ENCODE results near the gene AKR1C1.

DNA sequence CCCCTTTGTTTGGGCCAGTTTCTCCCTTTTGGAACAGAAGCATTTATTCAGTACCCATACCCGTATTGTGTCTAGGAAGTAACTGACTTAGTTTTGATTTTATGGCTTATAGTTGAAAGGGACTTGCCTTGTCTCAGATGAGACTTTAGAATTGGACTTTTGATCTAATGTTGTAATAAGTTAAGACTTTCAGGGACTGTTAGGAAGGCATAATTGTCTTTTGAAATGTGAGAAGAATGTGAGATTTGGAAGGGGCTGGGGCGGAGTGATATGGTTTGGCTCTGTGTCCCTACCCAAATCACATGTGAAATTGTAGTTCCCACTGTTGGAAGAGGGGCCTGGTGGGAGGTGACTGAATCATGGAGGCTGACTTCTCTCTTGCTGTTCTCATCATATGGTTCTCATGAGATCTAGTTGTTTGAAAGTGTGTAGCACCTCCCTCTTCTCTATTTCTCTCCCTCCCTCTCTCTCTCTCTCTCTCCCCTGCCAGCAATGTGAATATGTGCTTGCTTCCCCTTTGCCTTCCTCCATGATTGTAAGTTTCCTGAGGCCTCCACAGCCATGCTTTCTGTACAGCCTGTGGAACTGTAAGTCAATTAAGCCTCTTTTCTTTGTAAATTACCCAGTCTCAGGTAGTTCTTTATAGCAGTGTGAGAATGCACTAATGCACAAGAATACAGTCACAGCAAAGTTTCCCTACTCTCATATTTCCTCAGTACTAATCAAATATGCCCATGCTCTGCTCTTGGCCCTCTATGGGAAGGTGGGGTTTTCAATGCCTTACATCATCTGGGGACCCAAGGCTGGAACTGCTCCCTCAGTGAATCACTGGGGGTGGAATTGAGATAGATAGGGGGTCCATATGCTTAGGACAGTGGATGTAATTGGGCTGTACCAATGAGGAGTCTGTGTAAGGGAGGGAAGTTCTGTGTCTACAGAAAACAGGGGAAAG lies 17.2 kb upstream of the AKR1C1 start:
- TF ChIP-seq FOXP1 (CRISPR knock-in tag; IDR thresholded peaks at IDR 0.05; ENCODE audit: borderline replicate concordance) (no peak), SP1 (CRISPR knock-in tag; conservative IDR thresholded peaks at IDR 0.05) (no peak), NFE2L1 (CRISPR knock-in tag; IDR thresholded peaks at IDR 0.05) (no peak), KAT7 (CRISPR knock-in tag; IDR thresholded peaks at IDR 0.05; ENCODE audit: borderline replicate concordance) (no peak), OVOL2 (CRISPR knock-in tag; IDR thresholded peaks at IDR 0.05; ENCODE audit: borderline replicate concordance) (no peak), JUN (CRISPR knock-in tag; IDR thresholded peaks at IDR 0.05) (no peak)
- TF ChIP-seq, protein P1, sequence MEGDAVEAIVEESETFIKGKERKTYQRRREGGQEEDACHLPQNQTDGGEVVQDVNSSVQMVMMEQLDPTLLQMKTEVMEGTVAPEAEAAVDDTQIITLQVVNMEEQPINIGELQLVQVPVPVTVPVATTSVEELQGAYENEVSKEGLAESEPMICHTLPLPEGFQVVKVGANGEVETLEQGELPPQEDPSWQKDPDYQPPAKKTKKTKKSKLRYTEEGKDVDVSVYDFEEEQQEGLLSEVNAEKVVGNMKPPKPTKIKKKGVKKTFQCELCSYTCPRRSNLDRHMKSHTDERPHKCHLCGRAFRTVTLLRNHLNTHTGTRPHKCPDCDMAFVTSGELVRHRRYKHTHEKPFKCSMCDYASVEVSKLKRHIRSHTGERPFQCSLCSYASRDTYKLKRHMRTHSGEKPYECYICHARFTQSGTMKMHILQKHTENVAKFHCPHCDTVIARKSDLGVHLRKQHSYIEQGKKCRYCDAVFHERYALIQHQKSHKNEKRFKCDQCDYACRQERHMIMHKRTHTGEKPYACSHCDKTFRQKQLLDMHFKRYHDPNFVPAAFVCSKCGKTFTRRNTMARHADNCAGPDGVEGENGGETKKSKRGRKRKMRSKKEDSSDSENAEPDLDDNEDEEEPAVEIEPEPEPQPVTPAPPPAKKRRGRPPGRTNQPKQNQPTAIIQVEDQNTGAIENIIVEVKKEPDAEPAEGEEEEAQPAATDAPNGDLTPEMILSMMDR (IDR thresholded peaks at IDR 0.05) = no peak
- TF ChIP-seq, protein P2, sequence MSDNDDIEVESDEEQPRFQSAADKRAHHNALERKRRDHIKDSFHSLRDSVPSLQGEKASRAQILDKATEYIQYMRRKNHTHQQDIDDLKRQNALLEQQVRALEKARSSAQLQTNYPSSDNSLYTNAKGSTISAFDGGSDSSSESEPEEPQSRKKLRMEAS (CRISPR knock-in tag; IDR thresholded peaks at IDR 0.05) = no peak
- TF ChIP-seq, protein P3, sequence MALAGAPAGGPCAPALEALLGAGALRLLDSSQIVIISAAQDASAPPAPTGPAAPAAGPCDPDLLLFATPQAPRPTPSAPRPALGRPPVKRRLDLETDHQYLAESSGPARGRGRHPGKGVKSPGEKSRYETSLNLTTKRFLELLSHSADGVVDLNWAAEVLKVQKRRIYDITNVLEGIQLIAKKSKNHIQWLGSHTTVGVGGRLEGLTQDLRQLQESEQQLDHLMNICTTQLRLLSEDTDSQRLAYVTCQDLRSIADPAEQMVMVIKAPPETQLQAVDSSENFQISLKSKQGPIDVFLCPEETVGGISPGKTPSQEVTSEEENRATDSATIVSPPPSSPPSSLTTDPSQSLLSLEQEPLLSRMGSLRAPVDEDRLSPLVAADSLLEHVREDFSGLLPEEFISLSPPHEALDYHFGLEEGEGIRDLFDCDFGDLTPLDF (CRISPR knock-in tag; IDR thresholded peaks at IDR 0.05) = no peak
- TF ChIP-seq, protein P4, sequence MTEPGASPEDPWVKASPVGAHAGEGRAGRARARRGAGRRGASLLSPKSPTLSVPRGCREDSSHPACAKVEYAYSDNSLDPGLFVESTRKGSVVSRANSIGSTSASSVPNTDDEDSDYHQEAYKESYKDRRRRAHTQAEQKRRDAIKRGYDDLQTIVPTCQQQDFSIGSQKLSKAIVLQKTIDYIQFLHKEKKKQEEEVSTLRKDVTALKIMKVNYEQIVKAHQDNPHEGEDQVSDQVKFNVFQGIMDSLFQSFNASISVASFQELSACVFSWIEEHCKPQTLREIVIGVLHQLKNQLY (CRISPR knock-in tag; IDR thresholded peaks at IDR 0.05) = no peak

Data from WTC11 (cell line).